H9 (cell line): ENCODE measurements around the gene CACNA1G. TPM values are rescaled to one million over a fixed set of nuclear protein-coding genes. Genes with fewer than 3 reads are reported as not detected.

Experiments used
- DNase-seq: peaks from one replicate; pipeline ENCODE4 v3.0.0-alpha.2; 2017
- H2AFZ ChIP-seq: one replicate; pipeline ENCODE4 v1.6.1; 2013; ENCODE audit warnings: mild to moderate bottlenecking, low read length, control low read depth, moderate library complexity
- H2AK5ac ChIP-seq: 2 replicates; pipeline ENCODE4 v1.6.1; 2013; ENCODE audit warnings: low read length, control low read depth, mixed read lengths; ENCODE audit not compliant: insufficient read length
- H2BK120ac ChIP-seq: one replicate; pipeline ENCODE4 v1.6.1; 2013; ENCODE audit warnings: low read depth, mild to moderate bottlenecking, low read length, control low read depth, inconsistent platforms; ENCODE audit not compliant: poor library complexity, severe bottlenecking
- H2BK12ac ChIP-seq: 2 replicates; pipeline ENCODE4 v1.6.1; 2013; ENCODE audit warnings: low read length, control low read depth, mixed read lengths, low read depth; ENCODE audit not compliant: insufficient read length
- H2BK15ac ChIP-seq: 2 replicates; pipeline ENCODE4 v1.6.1; 2013; ENCODE audit warnings: low read depth, low read length, control low read depth
- H2BK20ac ChIP-seq: one replicate; pipeline ENCODE4 v1.6.1; 2013; ENCODE audit warnings: low read depth, mild to moderate bottlenecking, low read length, control low read depth, inconsistent platforms; ENCODE audit not compliant: poor library complexity, severe bottlenecking
- H2BK5ac ChIP-seq: 2 replicates; pipeline ENCODE4 v1.6.1; 2013; ENCODE audit warnings: low read length, control low read depth, mixed read lengths; ENCODE audit not compliant: insufficient read length
- H3K14ac ChIP-seq: 2 replicates; pipeline ENCODE4 v1.6.1; 2013; ENCODE audit warnings: low read length, control low read depth; ENCODE audit not compliant: insufficient read depth
- H3K18ac ChIP-seq: 2 replicates; pipeline ENCODE4 v1.6.1; 2013; ENCODE audit warnings: low read depth, mild to moderate bottlenecking, mixed read lengths, low read length, control low read depth; ENCODE audit not compliant: insufficient read length
- H3K23ac ChIP-seq: 2 replicates; pipeline ENCODE4 v1.6.1; 2013; ENCODE audit warnings: low read length, control low read depth, mixed read lengths, low read depth; ENCODE audit not compliant: insufficient read length
- H3K23me2 ChIP-seq: 2 replicates; pipeline ENCODE4 v1.6.1; 2013; ENCODE audit warnings: low read depth, mild to moderate bottlenecking, mixed read lengths, low read length, control low read depth; ENCODE audit not compliant: insufficient read length, poor library complexity, severe bottlenecking
- H3K27ac ChIP-seq: 2 replicates; pipeline ENCODE4 v1.5.1; 2013; ENCODE audit warnings: low read length, control low read depth, mixed read lengths, low read depth; ENCODE audit not compliant: insufficient read length
- H3K27me3 ChIP-seq: 2 replicates; pipeline ENCODE4 v1.6.1; 2013; ENCODE audit warnings: low read length, control low read depth, inconsistent platforms; ENCODE audit not compliant: insufficient read depth
- H3K4ac ChIP-seq: 2 replicates; pipeline ENCODE4 v1.6.1; 2013; ENCODE audit warnings: low read depth, mild to moderate bottlenecking, control low read depth, inconsistent platforms, low read length, moderate library complexity
- H3K4me1 ChIP-seq: 2 replicates; pipeline ENCODE4 v1.6.1; 2013; ENCODE audit warnings: low read length, control low read depth, inconsistent platforms; ENCODE audit not compliant: insufficient read depth
- H3K4me2 ChIP-seq: 2 replicates; pipeline ENCODE4 v1.6.1; 2013; ENCODE audit warnings: low read length, control low read depth, mixed read lengths; ENCODE audit not compliant: insufficient read length, insufficient read depth
- H3K56ac ChIP-seq: 2 replicates; pipeline ENCODE4 v1.6.1; 2013; ENCODE audit warnings: low read depth, mild to moderate bottlenecking, mixed read lengths, low read length, control low read depth; ENCODE audit not compliant: insufficient read length
- H3K79me1 ChIP-seq: 2 replicates; pipeline ENCODE4 v1.6.1; 2013; ENCODE audit warnings: low read depth, mild to moderate bottlenecking, moderate library complexity, low read length, control low read depth, inconsistent platforms; ENCODE audit not compliant: insufficient read depth, poor library complexity, severe bottlenecking
- H3K79me2 ChIP-seq: 2 replicates; pipeline ENCODE4 v1.6.1; 2013; ENCODE audit warnings: low read length, control low read depth, inconsistent platforms; ENCODE audit not compliant: insufficient read depth
- H3K9ac ChIP-seq: 2 replicates; pipeline ENCODE4 v1.6.1; 2013; ENCODE audit warnings: low read length, control low read depth, mixed read lengths; ENCODE audit not compliant: insufficient read length; ENCODE audit errors: extremely low read depth
- H3K9me3 ChIP-seq: one replicate; pipeline ENCODE4 v1.6.1; 2013; ENCODE audit warnings: low read depth, low read length, inconsistent platforms; ENCODE audit not compliant: control insufficient read depth
- H3T11ph ChIP-seq: one replicate; pipeline ENCODE4 v1.6.1; 2013; ENCODE audit warnings: mild to moderate bottlenecking, low read length, control low read depth, inconsistent platforms
- H4K20me1 ChIP-seq: one replicate; pipeline ENCODE4 v1.6.1; 2013; ENCODE audit not compliant: control insufficient read depth, insufficient read length, insufficient read depth
- H4K5ac ChIP-seq: 2 replicates; pipeline ENCODE4 v1.6.1; 2013; ENCODE audit warnings: low read depth, mild to moderate bottlenecking, mixed read lengths, low read length, control low read depth; ENCODE audit not compliant: insufficient read length
- H4K8ac ChIP-seq: replicated peaks from 2 replicates; pipeline ENCODE4 v1.6.1; 2013; ENCODE audit warnings: low read length, control low read depth, mixed read lengths, low read depth; ENCODE audit not compliant: insufficient read length
- H4K91ac ChIP-seq: 2 replicates; pipeline ENCODE4 v1.6.1; 2013; ENCODE audit warnings: low read depth, mild to moderate bottlenecking, moderate library complexity, mixed read lengths, low read length, control low read depth; ENCODE audit not compliant: insufficient read length
- H3K27ac Mint-ChIP-seq, 3 experiments: 2 replicates in 2 of 3; 3 replicates in 1 of 3; pipeline ENCODE4 v1.8.0; 2020 to 2021; ENCODE audit warnings: mixed read lengths in 3 of 3, mild to moderate bottlenecking in 1 of 3, moderate library complexity in 1 of 3
- H3K27me3 Mint-ChIP-seq: 2 replicates; pipeline ENCODE4 v1.8.0; 2021; ENCODE audit warnings: low read depth, mild to moderate bottlenecking, moderate library complexity, mixed read lengths
- H3K36me3 Mint-ChIP-seq, 3 experiments: 2 replicates in 2 of 3; 3 replicates in 1 of 3; pipeline ENCODE4 v1.8.0; 2020 to 2021; ENCODE audit warnings: low read depth in 3 of 3, mixed read lengths in 3 of 3; ENCODE audit not compliant: insufficient read depth in 1 of 3
- H3K4me1 Mint-ChIP-seq, 2 experiments: 2 replicates each; pipeline ENCODE4 v1.8.0; 2020; ENCODE audit warnings: mixed read lengths in 2 of 2
- H3K4me3 Mint-ChIP-seq, 2 experiments: 2 replicates in 1 of 2; 3 replicates in 1 of 2; pipeline ENCODE4 v1.8.0; 2020 to 2021; ENCODE audit warnings: mild to moderate bottlenecking in 2 of 2, mixed read lengths in 2 of 2, moderate library complexity in 1 of 2
- H3K9me3 Mint-ChIP-seq, 2 experiments: 2 replicates in 1 of 2; 3 replicates in 1 of 2; pipeline ENCODE4 v1.8.0; 2020; ENCODE audit warnings: mild to moderate bottlenecking in 2 of 2, mixed read lengths in 2 of 2, moderate library complexity in 1 of 2
- WGBS: extraction: QIAGEN DNeasy Blood & Tissue Kit; methylation state at CpG from one replicate; pipeline ENCODE4 v1.1.7; 2013; ENCODE audit warnings: missing lambda C conversion rate, low lambda C conversion rate, mixed read lengths; ENCODE audit not compliant: insufficient read length; ENCODE audit errors: extremely low coverage; 5-methylcytosine and 5-hydroxymethylcytosine counted together
- total RNA-seq: library from RNA; stranded (reverse); gene quantifications from 2 replicates; pipeline ENCODE4 v1.2.1, GENCODE V29; 2021
- TF ChIP-seq, protein P1 (sequence below): fragments of 200-600 bp; sonication (generic); conservative IDR thresholded peaks from 3 replicates; pipeline ENCODE4 v1.8.0; 2021; ENCODE audit warnings: antibody characterized with exemption, mild to moderate bottlenecking

CACNA1G gene
- total RNA-seq, 1 experiment from 2014 or later: 1.5 TPM

DNA sequence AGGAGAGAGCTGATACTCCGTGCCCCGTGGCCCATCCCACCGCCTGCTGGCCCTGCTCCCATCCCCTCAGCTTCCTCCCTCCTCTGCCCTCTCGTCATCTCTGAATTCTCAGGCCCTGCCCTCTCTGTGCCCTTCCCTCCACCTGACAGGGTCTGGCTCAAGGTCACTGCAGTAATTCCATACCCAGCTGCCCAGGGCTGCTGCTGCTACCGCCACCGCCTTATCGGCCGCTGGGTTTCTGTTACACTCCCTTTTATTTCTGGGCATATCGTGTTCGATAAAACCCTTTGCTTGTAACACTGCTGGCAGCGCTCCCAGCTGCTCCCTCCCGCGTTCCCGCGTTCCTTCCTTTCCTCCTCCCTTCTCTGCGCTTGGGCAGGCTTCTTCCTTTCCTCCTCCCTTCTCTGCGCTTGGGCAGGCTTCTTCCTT lies 26.8 kb upstream of the CACNA1G start:
- no peak overlapping the region for H4K8ac ChIP-seq
- H2AK5ac ChIP-seq: no peak overlapping the region
- Mint-ChIP-seq H3K27ac (no peak overlapping the region; a peak in 1 of 7 replicates), H3K27me3 (peaks cover 52% of the 10 kb centered on the region), H3K36me3 (peaks cover 0 to 5% (median 0%) of the 10 kb centered on the region in 3 experiments; a peak in 3 of 7 replicates), H3K9me3 (no peaks in the 10 kb centered on the region; a peak in 1 of 5 replicates), H3K4me3 (peak overlapping the region; percentile 65 to 84), H3K4me1 (peaks cover 39% of the 10 kb centered on the region in 2 experiments)
- H4K20me1 ChIP-seq: no peaks in the 10 kb centered on the region
- DNase-seq: no peak
- no peak overlapping the region for H2BK12ac ChIP-seq
- no peak overlapping the region for H2BK120ac ChIP-seq
- no peak overlapping the region for H3T11ph ChIP-seq
- H4K91ac ChIP-seq: no peak overlapping the region
- WGBS: no CpG with 5 or more reads among the region's 17 CpGs
- H3K79me1 ChIP-seq: no peaks in the 10 kb centered on the region
- H3K4me2 ChIP-seq: peak overlapping the region; percentile 70
- H3K23me2 ChIP-seq: peaks cover 17% of the 10 kb centered on the region
- H2BK15ac ChIP-seq: no peak overlapping the region
- H4K5ac ChIP-seq: no peak overlapping the region
- no peak overlapping the region for H2BK5ac ChIP-seq
- no peaks in the 10 kb centered on the region; the same call in 1 of the 2 replicates for H3K27me3 ChIP-seq
- H3K18ac ChIP-seq: no peak overlapping the region
- no peak overlapping the region for H2AFZ ChIP-seq
- TF ChIP-seq, protein P1, sequence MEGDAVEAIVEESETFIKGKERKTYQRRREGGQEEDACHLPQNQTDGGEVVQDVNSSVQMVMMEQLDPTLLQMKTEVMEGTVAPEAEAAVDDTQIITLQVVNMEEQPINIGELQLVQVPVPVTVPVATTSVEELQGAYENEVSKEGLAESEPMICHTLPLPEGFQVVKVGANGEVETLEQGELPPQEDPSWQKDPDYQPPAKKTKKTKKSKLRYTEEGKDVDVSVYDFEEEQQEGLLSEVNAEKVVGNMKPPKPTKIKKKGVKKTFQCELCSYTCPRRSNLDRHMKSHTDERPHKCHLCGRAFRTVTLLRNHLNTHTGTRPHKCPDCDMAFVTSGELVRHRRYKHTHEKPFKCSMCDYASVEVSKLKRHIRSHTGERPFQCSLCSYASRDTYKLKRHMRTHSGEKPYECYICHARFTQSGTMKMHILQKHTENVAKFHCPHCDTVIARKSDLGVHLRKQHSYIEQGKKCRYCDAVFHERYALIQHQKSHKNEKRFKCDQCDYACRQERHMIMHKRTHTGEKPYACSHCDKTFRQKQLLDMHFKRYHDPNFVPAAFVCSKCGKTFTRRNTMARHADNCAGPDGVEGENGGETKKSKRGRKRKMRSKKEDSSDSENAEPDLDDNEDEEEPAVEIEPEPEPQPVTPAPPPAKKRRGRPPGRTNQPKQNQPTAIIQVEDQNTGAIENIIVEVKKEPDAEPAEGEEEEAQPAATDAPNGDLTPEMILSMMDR: no peak
- no peak overlapping the region for H3K14ac ChIP-seq
- H3K23ac ChIP-seq: no peak overlapping the region
- H3K79me2 ChIP-seq: no peaks in the 10 kb centered on the region
- H3K56ac ChIP-seq: no peak overlapping the region
- peaks cover 3% of the 10 kb centered on the region; the same call in 1 of the 2 replicates for H3K4me1 ChIP-seq
- H3K9ac ChIP-seq: no peak overlapping the region
- H2BK20ac ChIP-seq: no peak overlapping the region
- H3K9me3 ChIP-seq: no peaks in the 10 kb centered on the region
- H3K4ac ChIP-seq: no peak overlapping the region
- no peak overlapping the region for H3K27ac ChIP-seq
